Body of pancreas (tissue), 4 donors: ENCODE data around the gene PPEF1.

Source experiments
- POLR2A ChIP-seq, 3 donors: fragments of 450-650 bp; IDR thresholded peaks; one replicate each; pipeline ENCODE4 v1.6.1; 2016; ENCODE audit warnings: antibody characterized with exemption in 3 of 3, mild to moderate bottlenecking in 2 of 3
- TF ChIP-seq, protein P1 (sequence below), 7 experiments: fragments of 450-650 bp in 4 of 7; fragments of 200-600 bp in 3 of 7; sonication (generic) in 3 of 7; IDR thresholded peaks; one replicate each; pipeline ENCODE4 v1.5.1; 2016 to 2019; ENCODE audit warnings: antibody characterized with exemption in 7 of 7

GRCh38 chrX:18861511-18861910 lies 154.1 kb downstream of the PPEF1 start:
- TF ChIP-seq, protein P1, sequence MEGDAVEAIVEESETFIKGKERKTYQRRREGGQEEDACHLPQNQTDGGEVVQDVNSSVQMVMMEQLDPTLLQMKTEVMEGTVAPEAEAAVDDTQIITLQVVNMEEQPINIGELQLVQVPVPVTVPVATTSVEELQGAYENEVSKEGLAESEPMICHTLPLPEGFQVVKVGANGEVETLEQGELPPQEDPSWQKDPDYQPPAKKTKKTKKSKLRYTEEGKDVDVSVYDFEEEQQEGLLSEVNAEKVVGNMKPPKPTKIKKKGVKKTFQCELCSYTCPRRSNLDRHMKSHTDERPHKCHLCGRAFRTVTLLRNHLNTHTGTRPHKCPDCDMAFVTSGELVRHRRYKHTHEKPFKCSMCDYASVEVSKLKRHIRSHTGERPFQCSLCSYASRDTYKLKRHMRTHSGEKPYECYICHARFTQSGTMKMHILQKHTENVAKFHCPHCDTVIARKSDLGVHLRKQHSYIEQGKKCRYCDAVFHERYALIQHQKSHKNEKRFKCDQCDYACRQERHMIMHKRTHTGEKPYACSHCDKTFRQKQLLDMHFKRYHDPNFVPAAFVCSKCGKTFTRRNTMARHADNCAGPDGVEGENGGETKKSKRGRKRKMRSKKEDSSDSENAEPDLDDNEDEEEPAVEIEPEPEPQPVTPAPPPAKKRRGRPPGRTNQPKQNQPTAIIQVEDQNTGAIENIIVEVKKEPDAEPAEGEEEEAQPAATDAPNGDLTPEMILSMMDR (IDR thresholded peaks at IDR 0.05), result no peak
- no peak for TF ChIP-seq POLR2A (IDR thresholded peaks at IDR 0.05)
